ENCODE measurements around the gene ZNF784. TPM values are rescaled to one million over a fixed set of nuclear protein-coding genes. Genes with fewer than 3 reads are reported as not detected.

ZNF784 gene
- total RNA-seq, 1 donor from 2014 or later, result 3.9 TPM

DNA sequence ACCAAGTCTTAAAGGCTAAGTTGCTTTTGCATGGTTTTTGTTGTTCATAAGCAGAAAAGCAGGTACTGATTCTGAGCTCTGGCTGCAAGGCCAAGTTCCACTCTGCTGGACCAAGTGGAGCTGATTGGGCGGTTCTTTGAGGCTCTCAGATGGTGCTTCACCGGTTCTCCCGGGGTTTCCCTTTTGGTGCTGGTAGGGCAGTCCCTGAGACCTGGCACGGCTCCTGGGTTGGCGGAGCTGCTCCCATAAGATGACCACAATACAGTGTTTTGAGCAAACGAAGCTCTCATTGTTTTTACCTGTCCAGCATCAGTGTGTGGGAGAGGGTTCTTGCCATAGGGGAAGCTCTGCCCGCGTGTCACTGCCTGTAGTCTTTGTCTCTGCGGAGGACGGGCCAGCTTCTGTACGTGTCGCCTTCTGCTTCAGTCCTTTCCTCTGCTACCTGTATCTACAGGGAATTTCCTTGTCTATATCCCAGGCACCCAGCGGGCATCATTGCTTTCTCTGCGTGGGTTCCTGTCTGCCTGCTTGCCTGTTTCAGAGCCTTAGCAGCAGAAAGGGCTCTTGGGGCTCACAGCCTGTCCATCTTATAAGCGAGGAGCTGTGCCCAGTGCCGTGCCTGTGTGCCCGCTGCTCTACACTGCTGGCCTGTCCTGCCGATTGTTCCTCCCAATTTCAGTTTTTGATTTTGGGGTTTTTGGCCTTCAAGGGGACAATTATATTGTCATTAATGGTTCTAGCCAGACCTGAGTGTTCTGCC lies 32.8 kb upstream of the ZNF784 start:
- DNase-seq (ENCODE audit: extremely low read depth, low read depth, low spot score), result no peak

DNA sequence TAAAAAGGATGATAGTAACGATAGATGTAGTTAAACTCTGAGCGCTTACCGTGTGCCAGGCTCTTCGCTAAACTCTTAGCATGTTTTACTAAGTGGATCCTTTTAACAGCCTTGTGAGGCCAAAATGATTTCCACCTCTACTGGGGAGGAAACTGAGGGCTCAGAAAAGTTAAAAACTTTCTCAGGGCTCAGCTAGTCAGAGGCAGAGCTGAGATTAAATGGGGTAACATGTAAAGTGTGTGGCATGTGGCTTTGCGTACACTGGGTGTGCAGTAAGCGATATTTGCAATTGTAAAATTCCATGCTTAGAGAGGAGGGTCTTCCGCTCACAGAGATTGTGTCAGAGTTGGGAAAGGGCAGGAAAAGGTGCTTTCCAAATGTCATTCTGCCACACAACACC lies 32.2 kb upstream of the ZNF784 start:
- no peak for DNase-seq (ENCODE audit: extremely low read depth, low read depth, low spot score)

DNA sequence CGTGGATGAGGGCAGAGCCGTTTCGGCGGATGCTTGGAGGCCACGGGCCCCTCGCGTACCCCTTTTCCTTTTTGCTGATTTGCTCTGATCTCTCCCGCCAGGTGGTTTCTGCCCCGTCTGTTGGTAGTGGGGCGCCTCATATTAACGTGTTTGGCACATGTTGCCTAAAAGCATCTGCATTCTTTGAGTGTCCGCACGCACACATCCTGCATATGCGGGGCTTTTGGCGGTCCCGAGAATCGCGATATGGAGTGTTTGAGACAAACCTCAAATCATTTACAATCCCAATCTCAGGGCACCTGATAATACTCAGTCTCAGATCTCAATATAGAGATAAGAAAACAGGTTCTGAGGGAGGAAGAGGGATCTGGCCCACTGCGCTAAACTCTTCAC lies 31.3 kb upstream of the ZNF784 start:
- no peak for DNase-seq (ENCODE audit: extremely low read depth, low read depth, low spot score)

GRCh38 chr19:55654868-55655647 lies 30.7 kb upstream of the ZNF784 start, which contains the start of gene U2AF2:
Gene U2AF2, plus strand, starts transcription at chr19:55655035. Its CDS starts 70 bp downstream, at chr19:55655105.
- DNase-seq (ENCODE audit: extremely low read depth, low read depth, low spot score), result no peak

- peak; percentile 98 for DNase-seq (ENCODE audit: extremely low read depth, low read depth, low spot score)
Observed at GRCh38 chr19:55654323-55654867, 30.0 kb upstream of the ZNF784 start.

GRCh38 chr19:55653651-55654322 lies 29.4 kb upstream of the ZNF784 start:
- DNase-seq (ENCODE audit: extremely low read depth, low read depth, low spot score), result peak; percentile 90

DNA sequence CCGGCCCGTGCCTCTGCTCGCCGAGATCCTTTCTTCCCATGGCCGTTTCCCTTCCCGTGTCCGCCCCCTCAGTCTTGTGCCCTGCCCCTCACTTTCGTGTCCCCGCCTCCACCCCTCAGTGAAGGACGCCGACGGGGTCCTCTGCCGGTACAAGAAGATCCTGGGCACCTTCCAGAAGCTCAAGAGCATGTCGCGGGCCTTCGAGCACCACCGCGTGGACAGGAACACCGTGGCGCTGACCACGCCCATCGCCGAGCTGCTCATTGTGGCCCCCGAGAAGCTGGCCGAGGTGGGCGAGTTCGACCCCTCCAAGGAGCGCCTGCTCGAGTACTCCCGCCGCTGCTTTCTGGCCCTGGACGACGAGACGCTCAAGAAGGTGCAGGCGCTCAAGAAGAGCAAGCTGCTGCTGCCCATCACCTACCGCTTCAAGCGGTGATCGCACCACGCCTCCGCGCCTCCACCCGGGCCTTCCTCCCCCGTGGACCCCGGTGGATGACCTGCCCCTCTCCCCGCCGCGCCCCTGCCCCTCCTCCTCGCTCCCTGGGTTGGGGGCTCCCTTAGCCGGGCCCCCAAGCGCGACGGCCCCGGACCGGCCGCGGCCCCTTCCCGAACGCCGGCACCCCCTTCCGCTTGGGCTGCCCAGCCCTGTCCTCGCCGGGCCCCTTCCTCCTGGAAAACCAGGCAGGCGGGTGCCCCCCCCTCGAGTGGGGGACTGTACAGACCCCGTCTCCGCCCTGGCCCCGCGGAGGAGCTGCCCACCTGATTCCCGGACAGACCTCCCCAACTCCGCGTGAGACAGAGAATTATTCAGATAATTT lies 28.2 kb upstream of the ZNF784 start:
- no peak for DNase-seq (ENCODE audit: extremely low read depth, low read depth, low spot score)

DNA sequence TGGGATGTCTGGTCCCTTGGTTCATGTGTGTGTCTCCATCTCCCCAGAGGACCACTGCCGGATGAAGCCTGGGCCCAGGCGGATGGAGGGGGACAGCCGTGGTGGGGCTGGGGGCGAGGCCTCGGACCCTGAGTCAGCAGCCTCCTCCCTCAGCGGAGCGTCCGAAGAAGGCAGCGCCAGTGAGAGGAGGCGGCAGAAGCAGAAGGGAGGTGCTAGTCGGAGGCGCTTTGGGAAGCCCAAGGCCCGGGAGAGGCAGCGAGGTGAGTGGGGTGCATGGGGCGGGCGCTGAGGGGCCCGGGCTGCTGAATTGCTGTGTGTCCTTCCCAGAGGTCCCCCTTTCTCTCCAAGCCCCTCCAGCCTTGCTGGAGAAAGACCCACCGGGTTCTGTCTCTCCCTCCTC lies 26.9 kb upstream of the ZNF784 start:
- no peak for DNase-seq (ENCODE audit: extremely low read depth, low read depth, low spot score)

- DNase-seq (ENCODE audit: extremely low read depth, low read depth, low spot score), result no peak
Observed at GRCh38 chr19:55650602-55651230, 26.4 kb upstream of the ZNF784 start.

GRCh38 chr19:55650126-55650557 lies 25.8 kb upstream of the ZNF784 start:
- no peak for DNase-seq (ENCODE audit: extremely low read depth, low read depth, low spot score)

- no peak for DNase-seq (ENCODE audit: extremely low read depth, low read depth, low spot score)
Observed at GRCh38 chr19:55649268-55650125, 25.1 kb upstream of the ZNF784 start.

- DNase-seq (ENCODE audit: extremely low read depth, low read depth, low spot score), result no peak
Observed at GRCh38 chr19:55648585-55649267, 24.4 kb upstream of the ZNF784 start.

- no peak for DNase-seq (ENCODE audit: extremely low read depth, low read depth, low spot score)
Observed at GRCh38 chr19:55647732-55648584, 23.6 kb upstream of the ZNF784 start, which contains the start of gene CCDC106. Gene CCDC106, plus strand, starts transcription at chr19:55648212. Its CDS starts 835 bp downstream, at chr19:55649047.

- DNase-seq (ENCODE audit: extremely low read depth, low read depth, low spot score), result no peak
Observed at GRCh38 chr19:55646889-55647731, 22.7 kb upstream of the ZNF784 start.

DNA sequence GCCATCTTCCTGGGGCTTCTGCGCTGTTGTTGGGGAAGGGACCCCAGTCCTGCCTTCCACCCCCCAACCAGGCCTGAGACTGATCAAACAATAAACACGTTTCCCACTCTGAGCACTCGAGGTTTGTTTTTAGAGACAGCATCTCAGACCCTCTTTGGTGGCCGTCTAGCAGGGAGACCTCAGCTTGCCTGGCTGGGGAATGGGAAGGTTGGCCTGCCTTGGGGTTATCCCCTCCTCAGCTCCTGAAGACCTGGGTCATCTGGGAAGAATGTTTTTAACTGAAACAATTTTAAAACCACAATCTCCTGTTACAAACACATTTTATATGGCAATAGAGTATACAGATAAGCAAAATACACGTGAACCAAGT lies 21.1 kb upstream of the ZNF784 start:
- DNase-seq (ENCODE audit: extremely low read depth, low read depth, low spot score), result no peak

- no peak for DNase-seq (ENCODE audit: extremely low read depth, low read depth, low spot score)
Observed at GRCh38 chr19:55644842-55645511, 20.6 kb upstream of the ZNF784 start.
